ENCODE measurements around the gene CST3.

The CST3 gene

DNA sequence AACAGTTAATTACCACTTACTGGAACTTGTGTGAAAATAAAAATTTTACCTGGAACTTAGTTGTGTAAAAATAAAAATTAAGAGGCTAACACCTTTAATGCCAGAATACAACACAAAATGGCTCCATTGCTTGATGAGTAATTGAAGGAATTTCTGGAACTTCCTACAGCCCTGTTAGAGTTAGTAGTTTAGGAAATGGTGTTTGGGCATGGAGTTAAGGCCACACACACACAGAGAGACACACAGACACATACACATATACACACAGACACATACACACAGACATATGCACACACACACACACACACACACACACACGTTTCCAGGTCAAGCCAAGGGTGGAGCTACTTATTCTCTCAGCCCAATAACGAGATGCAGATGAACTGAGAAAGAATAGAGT lies 20.6 kb upstream of the CST3 start:
- TF ChIP-seq FOXP2 (optimal IDR thresholded peaks at IDR 0.05; ENCODE audit: borderline replicate concordance, extremely low read depth, extremely low read length, insufficient read depth) (no peak), SIN3A (IDR thresholded peaks at IDR 0.05; ENCODE audit: borderline replicate concordance, insufficient read depth, low read length) (no peak), POLR2AphosphoS5 (IDR thresholded peaks at IDR 0.05; ENCODE audit: low read depth, low read length) (no peak), TAF1 (IDR thresholded peaks at IDR 0.05; ENCODE audit: borderline replicate concordance, insufficient read depth, low read length) (no peak)
- TF ChIP-seq, protein P1, sequence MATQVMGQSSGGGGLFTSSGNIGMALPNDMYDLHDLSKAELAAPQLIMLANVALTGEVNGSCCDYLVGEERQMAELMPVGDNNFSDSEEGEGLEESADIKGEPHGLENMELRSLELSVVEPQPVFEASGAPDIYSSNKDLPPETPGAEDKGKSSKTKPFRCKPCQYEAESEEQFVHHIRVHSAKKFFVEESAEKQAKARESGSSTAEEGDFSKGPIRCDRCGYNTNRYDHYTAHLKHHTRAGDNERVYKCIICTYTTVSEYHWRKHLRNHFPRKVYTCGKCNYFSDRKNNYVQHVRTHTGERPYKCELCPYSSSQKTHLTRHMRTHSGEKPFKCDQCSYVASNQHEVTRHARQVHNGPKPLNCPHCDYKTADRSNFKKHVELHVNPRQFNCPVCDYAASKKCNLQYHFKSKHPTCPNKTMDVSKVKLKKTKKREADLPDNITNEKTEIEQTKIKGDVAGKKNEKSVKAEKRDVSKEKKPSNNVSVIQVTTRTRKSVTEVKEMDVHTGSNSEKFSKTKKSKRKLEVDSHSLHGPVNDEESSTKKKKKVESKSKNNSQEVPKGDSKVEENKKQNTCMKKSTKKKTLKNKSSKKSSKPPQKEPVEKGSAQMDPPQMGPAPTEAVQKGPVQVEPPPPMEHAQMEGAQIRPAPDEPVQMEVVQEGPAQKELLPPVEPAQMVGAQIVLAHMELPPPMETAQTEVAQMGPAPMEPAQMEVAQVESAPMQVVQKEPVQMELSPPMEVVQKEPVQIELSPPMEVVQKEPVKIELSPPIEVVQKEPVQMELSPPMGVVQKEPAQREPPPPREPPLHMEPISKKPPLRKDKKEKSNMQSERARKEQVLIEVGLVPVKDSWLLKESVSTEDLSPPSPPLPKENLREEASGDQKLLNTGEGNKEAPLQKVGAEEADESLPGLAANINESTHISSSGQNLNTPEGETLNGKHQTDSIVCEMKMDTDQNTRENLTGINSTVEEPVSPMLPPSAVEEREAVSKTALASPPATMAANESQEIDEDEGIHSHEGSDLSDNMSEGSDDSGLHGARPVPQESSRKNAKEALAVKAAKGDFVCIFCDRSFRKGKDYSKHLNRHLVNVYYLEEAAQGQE (IDR thresholded peaks at IDR 0.05; ENCODE audit: insufficient read depth in 1 of 2, low read depth in 2 of 2, low read length in 2 of 2), result no peak

DNA sequence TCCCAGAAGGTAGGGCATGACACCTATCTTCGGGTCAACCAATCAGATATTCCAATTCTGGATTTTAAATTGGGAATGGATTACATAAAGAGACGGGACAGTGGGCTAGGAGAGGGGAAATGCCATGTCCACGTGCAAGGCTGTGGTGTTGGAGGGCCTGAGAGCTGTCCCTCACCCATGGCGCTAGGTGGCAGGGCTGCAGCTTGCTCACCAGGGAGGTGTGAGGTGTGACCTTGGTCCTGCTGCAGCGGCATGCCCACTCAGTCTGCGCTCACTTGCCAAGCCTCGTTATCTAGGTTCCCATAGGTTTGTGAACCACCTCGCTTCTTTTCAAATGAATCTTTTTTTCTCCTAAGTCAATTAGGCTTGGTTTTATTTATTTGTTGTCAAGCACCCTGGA lies 19.4 kb upstream of the CST3 start:
- TF ChIP-seq FOXP2 (optimal IDR thresholded peaks at IDR 0.05; ENCODE audit: borderline replicate concordance, extremely low read depth, extremely low read length, insufficient read depth) (no peak), SIN3A (IDR thresholded peaks at IDR 0.05; ENCODE audit: borderline replicate concordance, insufficient read depth, low read length) (no peak)

DNA sequence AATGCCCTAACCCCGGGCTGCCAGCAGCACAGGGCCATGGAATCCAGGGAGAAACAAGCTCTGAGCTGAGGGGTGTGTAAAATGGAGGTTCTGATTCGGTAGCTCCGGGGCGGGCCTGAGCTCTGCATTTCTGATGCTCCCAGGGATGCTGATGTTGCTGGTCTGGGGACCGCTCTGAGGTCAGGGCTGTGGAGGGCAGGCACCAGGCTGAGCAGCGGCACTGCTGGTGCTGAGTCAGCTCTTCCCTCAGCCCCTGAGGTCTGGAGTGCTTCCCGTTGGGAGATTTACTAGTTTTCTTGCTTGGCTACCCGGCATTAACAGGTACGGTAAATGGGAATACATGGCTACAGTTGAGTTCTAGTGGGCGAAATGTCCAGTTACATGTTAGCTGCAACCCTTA lies 18.6 kb upstream of the CST3 start:
- TF ChIP-seq POLR2AphosphoS5 (IDR thresholded peaks at IDR 0.05; ENCODE audit: low read depth, low read length) (no peak), TAF1 (IDR thresholded peaks at IDR 0.05; ENCODE audit: borderline replicate concordance, insufficient read depth, low read length) (no peak), FOXP2 (optimal IDR thresholded peaks at IDR 0.05; ENCODE audit: borderline replicate concordance, extremely low read depth, extremely low read length, insufficient read depth) (no peak), SIN3A (IDR thresholded peaks at IDR 0.05; ENCODE audit: borderline replicate concordance, insufficient read depth, low read length) (no peak)
- TF ChIP-seq, protein P1 (IDR thresholded peaks at IDR 0.05; ENCODE audit: insufficient read depth in 1 of 2, low read depth in 2 of 2, low read length in 2 of 2), result no peak

DNA sequence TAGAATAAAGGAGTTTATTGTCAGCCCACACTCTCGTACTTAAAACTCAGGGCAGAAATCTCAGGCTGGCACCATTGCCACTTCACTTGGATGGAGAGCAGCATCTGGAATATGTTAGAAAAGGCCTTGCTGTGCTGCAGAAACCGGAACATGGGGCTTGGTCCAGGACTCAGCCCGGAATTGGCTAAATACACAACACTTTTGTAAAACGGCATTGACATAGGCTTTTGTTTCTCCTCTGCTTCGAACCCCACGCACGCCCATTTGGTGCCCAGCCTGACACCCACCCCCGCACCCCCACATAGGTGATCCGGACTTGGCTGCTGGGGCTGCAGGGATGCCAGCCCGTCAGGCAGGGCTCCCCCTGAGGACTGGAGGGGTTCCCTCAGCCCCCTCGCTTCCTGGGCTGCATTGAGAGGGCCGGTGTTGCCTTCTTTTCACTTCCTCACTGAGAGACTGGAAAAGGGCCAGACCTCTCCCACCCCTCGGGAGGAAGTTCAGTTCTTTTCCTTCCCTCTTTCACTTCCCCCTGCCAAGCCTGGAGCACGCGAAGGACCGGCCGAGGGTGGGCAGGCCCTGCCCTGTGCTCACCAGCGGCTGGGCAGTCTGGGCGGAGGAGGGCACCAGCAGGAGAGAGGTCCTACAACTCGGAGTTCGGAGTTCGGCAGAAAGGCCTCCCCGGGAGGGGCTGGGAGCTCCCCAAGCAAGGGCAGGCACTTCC lies 17.9 kb upstream of the CST3 start:
- TF ChIP-seq TAF1 (IDR thresholded peaks at IDR 0.05; ENCODE audit: borderline replicate concordance, insufficient read depth, low read length) (no peak), SIN3A (IDR thresholded peaks at IDR 0.05; ENCODE audit: borderline replicate concordance, insufficient read depth, low read length) (no peak), POLR2AphosphoS5 (IDR thresholded peaks at IDR 0.05; ENCODE audit: low read depth, low read length) (no peak), FOXP2 (optimal IDR thresholded peaks at IDR 0.05; ENCODE audit: borderline replicate concordance, extremely low read depth, extremely low read length, insufficient read depth) (no peak)
- TF ChIP-seq, protein P1 (IDR thresholded peaks at IDR 0.05; ENCODE audit: insufficient read depth in 1 of 2, low read depth in 2 of 2, low read length in 2 of 2), result no peak

DNA sequence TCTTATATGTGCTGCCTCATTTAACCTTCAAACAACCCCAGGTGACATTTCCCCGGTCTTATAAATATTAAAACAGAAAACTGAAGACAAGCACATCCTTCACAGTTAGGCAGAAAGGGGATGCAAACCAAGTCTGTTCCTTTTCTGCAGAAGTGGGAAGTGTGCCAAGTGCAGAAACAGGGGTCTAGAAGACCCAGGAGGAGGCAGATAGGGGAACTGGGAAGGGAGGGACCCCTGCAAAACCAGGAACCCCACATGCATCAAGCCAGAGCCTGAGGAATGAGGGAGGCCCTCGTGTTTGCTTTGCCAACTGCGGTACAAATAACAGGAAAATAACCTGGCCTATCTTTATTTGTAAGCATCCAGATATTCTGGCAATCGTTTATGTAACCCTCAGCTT lies 17.0 kb upstream of the CST3 start:
- no peak for TF ChIP-seq POLR2AphosphoS5 (IDR thresholded peaks at IDR 0.05; ENCODE audit: low read depth, low read length)
- no peak for TF ChIP-seq SIN3A (IDR thresholded peaks at IDR 0.05; ENCODE audit: borderline replicate concordance, insufficient read depth, low read length)
- no peak for TF ChIP-seq TAF1 (IDR thresholded peaks at IDR 0.05; ENCODE audit: borderline replicate concordance, insufficient read depth, low read length)
- TF ChIP-seq FOXP2 (optimal IDR thresholded peaks at IDR 0.05; ENCODE audit: borderline replicate concordance, extremely low read depth, extremely low read length, insufficient read depth), result no peak
- TF ChIP-seq, protein P1 (IDR thresholded peaks at IDR 0.05; ENCODE audit: insufficient read depth in 1 of 2, low read depth in 2 of 2, low read length in 2 of 2), result no peak

Measured in PFSK-1 (cell line).